Effector memory CD8-positive, alpha-beta T cell (primary cell): ENCODE results near the gene TFF2.

ENCODE experiments used
- ATAC-seq: fragments of 150-1000 bp; cut with Tn5 transposase; replicated peaks from 2 replicates; pipeline ENCODE4 v1.10.0; 2021; ENCODE audit warnings: mild to moderate bottlenecking, moderate library complexity
- DNase-seq, 3 experiments: peaks; one replicate each; pipeline ENCODE4 v3.0.0; 2021
- H3K27ac Mint-ChIP-seq, 2 donors: one replicate each; pipeline ENCODE4 v1.8.0; 2022; ENCODE audit warnings: mild to moderate bottlenecking in 2 of 2, mixed read lengths in 2 of 2, moderate library complexity in 2 of 2
- H3K27me3 Mint-ChIP-seq, 2 donors: one replicate each; pipeline ENCODE4 v1.8.0; 2022; ENCODE audit warnings: mixed read lengths in 2 of 2
- H3K36me3 Mint-ChIP-seq: one replicate; pipeline ENCODE4 v1.8.0; 2022; ENCODE audit warnings: mild to moderate bottlenecking, moderate library complexity, mixed read lengths; ENCODE audit not compliant: insufficient read depth
- H3K4me1 Mint-ChIP-seq, 2 donors: one replicate each; pipeline ENCODE4 v1.8.0; 2022; ENCODE audit warnings: low read depth in 2 of 2, mixed read lengths in 2 of 2
- H3K4me3 Mint-ChIP-seq, 2 donors: one replicate each; pipeline ENCODE4 v1.8.0; 2022; ENCODE audit warnings: mild to moderate bottlenecking in 2 of 2, mixed read lengths in 2 of 2, moderate library complexity in 2 of 2
- H3K9me3 Mint-ChIP-seq, 2 donors: one replicate each; pipeline ENCODE4 v1.8.0; 2022; ENCODE audit warnings: mixed read lengths in 2 of 2

The TFF2 gene

DNA sequence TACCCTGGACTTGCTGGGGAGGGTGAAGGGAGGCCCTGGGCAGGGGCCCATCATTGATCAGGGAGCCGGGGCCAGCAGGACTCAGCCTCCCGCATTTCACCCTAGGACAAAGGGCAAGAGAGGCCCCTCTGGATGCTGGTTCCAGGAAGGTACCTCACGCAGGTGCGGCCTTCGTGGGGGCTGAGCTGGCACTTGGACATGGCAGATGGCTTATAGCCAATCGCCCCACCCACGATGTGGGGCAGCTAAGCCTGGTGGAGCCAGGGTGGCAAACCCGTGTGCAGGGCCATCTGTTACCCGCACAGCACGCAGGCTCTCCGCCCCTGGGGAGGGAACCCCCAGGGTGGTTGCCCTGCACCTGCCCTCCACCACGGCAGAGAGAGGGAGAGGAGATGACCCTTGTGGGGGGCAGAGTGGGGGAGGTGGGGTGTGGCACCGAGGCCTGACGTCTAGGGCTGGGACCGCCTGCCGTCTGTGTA is 38.1 kb downstream of the TFF2 start:
- peaks cover 5% of the 10 kb centered on the region for H3K36me3 Mint-ChIP-seq
- no peak for ATAC-seq
- H3K4me3 Mint-ChIP-seq, result no peak overlapping the region
- DNase-seq, result no peak
- H3K27ac Mint-ChIP-seq, result no peak overlapping the region
- H3K27me3 Mint-ChIP-seq, result peaks cover 0 to 13% of the 10 kb centered on the region in 2 donors
- H3K9me3 Mint-ChIP-seq, result no peaks in the 10 kb centered on the region
- peaks cover 0 to 5% of the 10 kb centered on the region in 2 donors for H3K4me1 Mint-ChIP-seq

DNA sequence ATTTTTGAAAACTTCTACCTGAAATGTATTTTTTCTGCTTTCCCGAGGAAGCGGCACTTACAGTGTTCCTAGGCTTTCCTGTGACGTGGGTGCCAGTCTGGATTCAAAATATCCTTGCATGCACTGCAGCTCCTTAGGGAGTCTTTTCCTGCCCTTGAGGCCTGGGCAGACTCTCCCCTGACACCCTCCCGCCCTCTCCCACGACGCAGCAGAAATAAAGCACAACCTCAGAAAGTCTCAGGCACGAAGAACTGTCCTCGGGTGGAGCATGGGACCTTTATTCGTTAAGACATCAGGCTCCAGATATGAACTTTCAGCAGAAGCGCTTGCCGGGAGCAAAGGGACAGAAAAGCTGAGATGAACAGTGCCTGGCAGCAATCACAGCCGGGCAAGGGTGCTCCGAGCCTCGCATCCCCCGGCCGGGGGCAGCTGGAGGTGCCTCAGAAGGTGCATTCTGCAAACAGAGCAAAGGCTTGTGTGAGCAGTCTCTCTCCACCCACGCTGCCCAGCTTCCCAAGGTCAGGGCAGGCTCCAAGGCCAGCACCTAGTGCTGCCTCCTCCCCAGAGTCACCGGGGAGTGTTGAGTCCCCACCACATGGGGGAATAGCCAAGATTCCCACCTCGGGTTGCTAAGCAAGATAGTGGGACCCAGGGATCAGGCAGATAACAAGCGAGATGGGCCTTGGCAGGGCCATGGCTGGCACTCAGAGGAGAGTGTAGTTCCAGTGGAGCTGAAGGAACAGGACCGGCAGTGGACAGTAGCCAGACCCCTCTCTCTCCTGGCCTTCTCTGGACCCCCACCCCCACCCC is 38.8 kb downstream of the TFF2 start:
- Mint-ChIP-seq H3K4me1 (peaks cover 0 to 5% of the 10 kb centered on the region in 2 donors), H3K27ac (no peak overlapping the region), H3K4me3 (no peak overlapping the region), H3K36me3 (peaks cover 5% of the 10 kb centered on the region), H3K9me3 (no peaks in the 10 kb centered on the region), H3K27me3 (peaks cover 1 to 20% of the 10 kb centered on the region in 2 donors)
- DNase-seq, result no peak
- no peak for ATAC-seq

DNA sequence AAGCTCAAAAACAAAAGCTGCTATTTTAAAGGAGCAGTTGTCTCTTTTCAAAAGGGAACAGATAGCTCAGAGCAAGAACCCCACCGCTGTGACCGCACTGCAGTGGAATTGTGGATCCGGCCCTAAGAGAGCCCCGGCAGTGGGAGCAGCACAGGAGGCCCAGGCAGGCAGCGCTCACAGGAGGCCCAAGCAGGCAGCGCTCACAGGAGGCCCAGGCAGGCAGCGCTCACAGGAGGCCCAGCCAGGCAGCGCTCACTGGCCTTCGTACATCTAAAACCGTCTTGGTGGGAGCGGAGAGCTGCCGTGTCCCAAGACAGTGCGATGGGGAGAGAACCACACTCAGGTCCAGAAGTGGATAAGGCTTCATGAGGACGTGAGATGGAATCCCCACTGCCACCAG is 39.6 kb downstream of the TFF2 start:
- Mint-ChIP-seq H3K4me3 (no peak overlapping the region), H3K27ac (no peak overlapping the region), H3K36me3 (peaks cover 9% of the 10 kb centered on the region), H3K4me1 (peaks cover 0 to 5% of the 10 kb centered on the region in 2 donors), H3K27me3 (peaks cover 8 to 28% of the 10 kb centered on the region in 2 donors), H3K9me3 (no peaks in the 10 kb centered on the region)
- no peak for ATAC-seq
- no peak for DNase-seq

DNA sequence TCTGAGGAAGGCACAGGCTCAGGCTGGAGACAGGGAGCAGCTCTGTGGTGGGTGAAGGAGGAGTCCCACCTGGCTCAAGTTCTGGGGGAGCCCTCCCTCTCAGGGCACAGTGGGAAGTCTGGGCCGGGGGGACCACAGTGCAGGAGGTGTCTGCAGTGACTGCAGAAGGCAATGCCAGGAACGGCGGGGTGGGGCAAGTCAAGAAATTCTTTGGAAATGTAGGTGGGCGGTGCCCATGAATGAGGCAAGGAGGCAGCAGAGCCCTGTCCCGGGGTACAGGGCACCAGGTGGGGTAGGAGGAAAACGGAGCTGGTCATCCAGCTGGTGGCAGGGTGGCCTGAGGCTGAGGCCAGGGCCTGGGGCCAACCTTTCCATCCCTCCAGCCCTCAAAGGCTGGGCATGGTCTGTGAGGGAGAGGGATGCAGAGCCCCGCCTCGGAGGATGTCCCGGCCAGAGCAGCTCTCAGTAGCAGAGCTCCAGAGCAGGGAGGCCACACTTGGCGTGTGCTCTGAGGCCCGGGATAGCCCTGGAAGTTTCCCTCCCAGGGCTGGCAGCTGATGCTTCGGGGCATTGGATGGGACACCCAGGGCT is 40.3 kb downstream of the TFF2 start:
- H3K27me3 Mint-ChIP-seq, result peaks cover 8 to 35% of the 10 kb centered on the region in 2 donors
- DNase-seq, result no peak
- no peak overlapping the region for H3K27ac Mint-ChIP-seq
- no peak overlapping the region for H3K4me3 Mint-ChIP-seq
- H3K36me3 Mint-ChIP-seq, result peaks cover 9% of the 10 kb centered on the region
- no peaks in the 10 kb centered on the region for H3K9me3 Mint-ChIP-seq
- no peak for ATAC-seq
- H3K4me1 Mint-ChIP-seq, result peaks cover 0 to 5% of the 10 kb centered on the region in 2 donors

DNA sequence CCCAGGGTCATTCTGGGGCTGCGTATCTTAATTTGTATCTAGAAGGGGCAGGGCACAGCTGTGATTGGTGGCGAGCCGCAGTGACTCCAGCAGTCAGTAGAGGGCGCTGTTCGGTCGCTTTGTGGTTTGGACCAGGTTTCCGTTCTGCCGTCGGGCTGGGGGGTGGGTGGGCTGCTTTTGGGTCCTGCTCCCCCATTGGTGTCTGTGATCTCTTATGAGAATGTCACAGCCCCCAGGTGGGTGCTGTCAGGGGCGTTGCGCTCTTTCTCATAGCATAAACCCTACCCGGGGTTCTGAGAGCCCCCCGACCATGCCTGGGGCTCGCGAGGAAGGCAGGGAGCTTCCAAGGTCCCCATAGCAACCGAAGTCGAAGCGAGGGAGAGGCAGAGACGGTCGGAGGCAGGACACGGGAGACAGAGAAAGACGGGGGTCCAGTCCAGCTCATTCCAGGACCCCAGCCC is 41.0 kb downstream of the TFF2 start:
- H3K36me3 Mint-ChIP-seq, result peaks cover 9% of the 10 kb centered on the region
- H3K4me3 Mint-ChIP-seq, result no peak overlapping the region
- DNase-seq (peak; percentile 68 to 73 (median 71)), ATAC-seq (peak; percentile 81)
- peaks cover 0 to 5% of the 10 kb centered on the region in 2 donors for H3K4me1 Mint-ChIP-seq
- no peaks in the 10 kb centered on the region for H3K9me3 Mint-ChIP-seq
- H3K27me3 Mint-ChIP-seq, result peaks cover 8 to 37% of the 10 kb centered on the region in 2 donors
- no peak overlapping the region for H3K27ac Mint-ChIP-seq

DNA sequence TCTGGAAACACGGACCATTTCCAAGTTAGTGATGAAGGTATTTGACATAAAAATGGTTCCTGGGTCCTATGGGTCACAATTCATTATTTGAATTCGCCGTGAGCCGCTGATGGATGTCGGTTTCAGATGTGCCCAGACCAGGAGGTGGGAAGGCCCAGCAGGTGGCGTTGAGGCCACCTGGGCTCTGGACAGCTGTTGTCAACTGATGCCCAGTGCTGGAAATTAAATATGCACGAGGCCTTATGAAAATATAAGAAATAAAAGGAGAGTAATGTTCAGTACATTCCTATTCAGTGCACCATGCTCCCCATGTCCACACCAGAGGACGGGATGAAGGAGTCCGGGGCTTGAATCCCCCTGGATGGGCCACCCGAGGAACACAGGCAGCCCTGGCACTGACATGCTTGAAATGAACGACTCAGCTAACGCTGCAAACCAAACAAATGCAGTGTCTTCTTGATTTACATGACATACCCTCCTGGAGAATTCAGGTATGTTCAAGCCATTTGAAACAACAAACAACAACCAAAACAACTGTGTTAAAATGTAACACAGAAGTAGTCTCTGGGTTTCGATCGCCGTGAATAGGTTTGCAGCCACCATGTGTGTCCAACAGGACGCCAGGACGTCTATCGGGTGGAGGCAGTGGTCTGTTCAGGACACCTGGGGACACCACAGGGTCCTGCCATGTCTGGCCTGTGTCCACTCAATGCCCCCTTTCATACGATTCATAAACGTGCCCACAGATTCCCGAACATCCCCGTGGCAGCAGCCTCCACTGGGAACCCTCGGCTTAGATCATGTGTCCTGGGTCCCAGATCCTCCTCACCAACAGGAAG is 41.7 kb downstream of the TFF2 start:
- no peak overlapping the region for H3K4me3 Mint-ChIP-seq
- H3K9me3 Mint-ChIP-seq, result no peaks in the 10 kb centered on the region
- peaks cover 9% of the 10 kb centered on the region for H3K36me3 Mint-ChIP-seq
- no peak for DNase-seq
- H3K27me3 Mint-ChIP-seq, result peaks cover 8 to 37% of the 10 kb centered on the region in 2 donors
- no peak overlapping the region for H3K27ac Mint-ChIP-seq
- H3K4me1 Mint-ChIP-seq, result peaks cover 2 to 5% of the 10 kb centered on the region in 2 donors
- no peak for ATAC-seq

DNA sequence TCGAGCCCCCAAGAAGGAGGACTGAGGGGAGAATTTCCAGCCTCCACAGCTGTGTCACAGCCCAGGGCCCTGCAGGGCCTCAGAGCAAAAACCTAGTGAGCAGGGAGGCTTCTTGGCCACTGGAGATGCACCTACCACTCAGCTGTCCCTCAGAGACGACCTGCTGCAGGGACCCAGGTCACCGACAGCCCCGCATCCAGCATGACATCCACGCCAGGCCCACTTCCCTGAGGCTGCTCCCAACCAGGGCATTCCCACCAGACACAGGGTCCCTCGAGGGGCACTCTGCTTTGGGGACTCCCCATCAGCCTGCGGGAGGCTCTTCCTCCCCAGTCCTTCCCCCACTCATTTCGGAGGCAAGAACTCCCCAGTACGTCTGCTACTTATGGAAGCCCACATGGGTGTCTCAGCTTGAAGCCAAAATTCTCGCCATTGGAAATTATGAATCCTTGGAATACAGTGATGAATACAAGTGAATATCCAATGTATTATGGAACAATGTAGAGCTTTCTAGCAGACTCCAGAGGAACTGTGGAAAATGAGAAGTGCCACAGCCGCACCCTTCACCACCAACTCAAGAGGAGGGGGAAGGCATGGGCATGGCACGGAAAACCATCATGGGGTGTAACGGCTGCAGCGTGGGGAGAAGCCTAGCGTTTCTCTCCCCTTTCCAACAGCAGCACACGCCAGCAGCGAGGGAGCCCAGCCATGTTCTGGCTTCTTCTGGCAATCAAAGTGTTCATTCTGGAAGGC is 42.5 kb downstream of the TFF2 start:
- DNase-seq, result no peak
- no peak for ATAC-seq
- Mint-ChIP-seq H3K4me3 (no peak overlapping the region), H3K27ac (no peak overlapping the region), H3K27me3 (peaks cover 8 to 37% of the 10 kb centered on the region in 2 donors), H3K4me1 (peaks cover 3 to 5% of the 10 kb centered on the region in 2 donors), H3K36me3 (peaks cover 9% of the 10 kb centered on the region), H3K9me3 (no peaks in the 10 kb centered on the region)

DNA sequence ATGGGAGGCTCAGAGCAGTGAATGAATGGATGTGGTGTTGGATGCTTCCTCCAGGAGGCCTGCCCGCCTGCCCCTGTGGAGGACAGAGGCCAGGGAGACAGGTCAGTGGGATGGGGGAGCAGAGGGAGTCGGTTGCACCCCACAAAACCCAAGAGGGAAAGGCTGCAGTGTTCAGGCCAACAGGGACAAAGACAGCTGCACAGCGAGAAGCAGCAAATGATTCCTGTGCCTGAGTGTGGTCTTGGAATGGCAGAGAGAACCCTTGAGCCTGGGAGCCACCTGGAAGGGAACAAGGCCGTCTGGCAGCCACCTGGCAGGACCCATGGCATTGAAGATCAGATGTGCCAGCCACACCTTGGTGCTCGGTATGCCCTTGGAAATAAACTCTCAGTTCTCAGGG is 43.7 kb downstream of the TFF2 start:
- DNase-seq, result no peak
- Mint-ChIP-seq H3K27ac (no peak overlapping the region), H3K27me3 (peaks cover 8 to 37% of the 10 kb centered on the region in 2 donors)

DNA sequence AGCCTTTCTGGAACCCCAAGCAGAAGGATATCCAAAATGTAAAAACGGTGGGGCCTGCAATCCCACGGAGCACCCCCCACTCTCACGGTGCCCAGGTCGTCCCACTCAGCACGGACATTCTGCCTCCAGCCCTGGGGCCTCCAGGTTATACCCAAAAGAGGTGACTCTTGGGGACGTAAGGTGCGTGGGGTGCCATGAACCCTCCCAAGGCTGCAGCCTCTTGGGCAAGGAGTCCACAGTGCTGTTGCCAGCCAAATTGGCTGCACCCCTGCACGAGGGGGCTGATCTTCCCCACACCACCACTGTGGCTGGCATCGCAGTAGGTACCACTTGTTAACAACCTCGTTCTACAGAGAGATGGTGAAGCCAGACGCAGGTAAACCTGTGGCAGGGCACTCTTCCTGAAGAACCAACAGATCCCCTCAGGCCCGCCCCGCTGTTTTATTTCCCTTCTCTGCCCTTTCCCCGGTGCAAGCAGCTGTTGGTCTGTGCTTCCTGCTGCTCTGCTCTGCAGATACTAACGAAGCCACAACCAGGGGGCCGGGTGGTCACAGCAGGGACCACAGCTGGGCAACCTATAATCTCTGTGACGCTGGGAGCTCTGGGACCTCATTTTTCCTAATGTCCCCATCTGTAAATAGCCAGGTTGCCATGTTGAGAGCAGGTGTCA is 44.3 kb downstream of the TFF2 start:
- Mint-ChIP-seq H3K27ac (no peak overlapping the region), H3K36me3 (peaks cover 9% of the 10 kb centered on the region), H3K4me3 (no peak overlapping the region), H3K4me1 (peaks cover 3 to 5% of the 10 kb centered on the region in 2 donors), H3K9me3 (no peaks in the 10 kb centered on the region), H3K27me3 (peaks cover 8 to 37% of the 10 kb centered on the region in 2 donors)
- DNase-seq (no peak), ATAC-seq (no peak)

More for the DNA sequence above, 43.7 kb downstream of the TFF2 start:
- peaks cover 3 to 5% of the 10 kb centered on the region in 2 donors for H3K4me1 Mint-ChIP-seq
- H3K36me3 Mint-ChIP-seq, result peaks cover 9% of the 10 kb centered on the region
- H3K9me3 Mint-ChIP-seq, result no peaks in the 10 kb centered on the region
- no peak for ATAC-seq
- no peak overlapping the region for H3K4me3 Mint-ChIP-seq

DNA sequence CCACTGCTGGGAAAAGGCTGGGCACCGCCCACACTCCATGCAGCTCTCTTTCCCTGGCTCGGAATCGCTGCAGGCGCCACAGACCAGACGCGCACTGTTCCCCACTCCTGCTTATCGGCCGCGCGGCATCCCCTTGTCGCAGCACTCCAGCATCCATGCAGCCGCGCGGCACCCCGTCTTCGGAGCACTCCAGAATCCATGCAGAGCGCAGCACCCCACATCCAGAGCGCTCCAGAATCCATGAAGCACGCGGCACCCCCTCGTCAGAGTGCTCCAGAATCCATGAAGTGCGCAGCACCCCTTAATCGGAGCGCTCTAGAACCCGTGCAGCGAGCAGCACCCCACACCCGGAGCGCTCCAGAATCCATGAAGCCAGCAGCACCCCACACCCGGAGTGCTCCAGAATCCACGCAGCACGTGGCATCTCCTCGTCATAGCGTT is 45.1 kb downstream of the TFF2 start:
- Mint-ChIP-seq H3K27me3 (peaks cover 8 to 37% of the 10 kb centered on the region in 2 donors), H3K36me3 (peaks cover 9% of the 10 kb centered on the region), H3K27ac (no peak overlapping the region), H3K4me1 (peaks cover 3 to 5% of the 10 kb centered on the region in 2 donors), H3K9me3 (no peaks in the 10 kb centered on the region), H3K4me3 (no peak overlapping the region)
- no peak for ATAC-seq
- DNase-seq, result no peak

DNA sequence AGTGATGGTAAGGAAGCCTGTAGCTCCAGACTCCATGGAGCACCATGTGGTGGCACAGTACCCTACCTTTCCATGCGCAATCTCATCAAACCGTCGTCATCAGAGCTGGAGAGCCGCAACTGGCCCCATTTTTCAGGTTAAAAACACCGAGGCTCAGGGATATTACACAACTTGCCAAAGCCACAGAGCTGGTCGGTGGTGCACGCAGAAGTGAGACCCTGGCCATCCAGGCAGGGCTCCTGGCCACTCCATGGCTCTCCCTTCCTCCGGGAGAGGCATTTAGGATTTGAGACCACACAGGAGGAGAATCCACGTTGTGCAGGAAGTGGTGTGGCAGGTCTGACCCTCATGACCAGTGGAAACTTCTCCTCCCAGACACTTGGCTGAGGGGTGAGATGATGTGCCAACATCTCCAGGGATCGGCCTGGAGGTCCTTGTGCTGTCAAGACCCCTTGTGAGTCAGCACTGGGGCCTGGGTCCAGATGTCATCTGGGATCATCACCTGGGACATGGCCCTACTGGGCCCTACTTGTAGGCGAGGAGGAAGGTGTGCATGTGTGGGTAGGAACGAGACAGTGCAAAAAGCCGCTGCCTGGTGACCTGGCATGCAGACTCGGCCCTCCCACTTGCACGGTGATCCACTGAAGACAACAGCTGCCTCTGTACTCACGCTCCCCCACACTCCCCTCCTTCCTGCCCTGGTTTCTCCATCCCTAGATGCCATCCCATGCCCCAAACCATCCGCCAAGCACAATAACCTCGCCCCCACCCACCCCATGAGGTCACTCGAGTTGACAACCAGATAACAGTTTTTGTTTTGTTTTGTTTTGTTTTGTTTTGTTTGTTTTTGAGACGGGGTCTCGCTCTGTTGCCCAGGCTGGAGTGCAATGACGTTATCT is 46.0 kb downstream of the TFF2 start:
- Mint-ChIP-seq H3K27me3 (peaks cover 8 to 37% of the 10 kb centered on the region in 2 donors), H3K9me3 (no peaks in the 10 kb centered on the region), H3K27ac (no peak overlapping the region), H3K4me1 (peaks cover 3 to 4% of the 10 kb centered on the region in 2 donors), H3K36me3 (peaks cover 9% of the 10 kb centered on the region), H3K4me3 (no peak overlapping the region)
- ATAC-seq (no peak), DNase-seq (no peak)
